Transverse colon (tissue), 4 donors: ENCODE measurements around the gene BRCA2. TPM values are rescaled to one million over a fixed set of nuclear protein-coding genes. Genes with fewer than 3 reads are reported as not detected.

ENCODE experiments used
- DNase-seq: peaks from one replicate; pipeline ENCODE4 v3.0.0-alpha.2; 2019
- H3K27ac ChIP-seq, 4 donors: fragments of 200-600 bp; sonication (generic); 2 replicates each; pipeline ENCODE4 v1.5.1; 2016 to 2018; ENCODE audit warnings: inconsistent platforms in 4 of 4
- H3K27me3 ChIP-seq: fragments of 200-600 bp; sonication (generic); 2 replicates; pipeline ENCODE4 v1.5.1; 2017; ENCODE audit warnings: inconsistent platforms
- H3K36me3 ChIP-seq, 4 donors: fragments of 200-600 bp; sonication (generic); 2 replicates each; pipeline ENCODE4 v1.5.1; 2017 to 2019; ENCODE audit warnings: inconsistent platforms in 4 of 4
- H3K4me1 ChIP-seq, 4 donors: fragments of 200-600 bp; sonication (generic); 2 replicates each; pipeline ENCODE4 v1.5.1; 2017 to 2020; ENCODE audit warnings: inconsistent platforms in 4 of 4
- H3K4me3 ChIP-seq, 4 donors: fragments of 200-600 bp; sonication (generic); 1 replicate in 1 of 4; 2 replicates in 3 of 4; pipeline versions ENCODE4 v1.5.1 to v1.6.1; 2017 to 2019; ENCODE audit warnings: inconsistent platforms in 4 of 4
- H3K9me3 ChIP-seq, 2 donors: fragments of 200-600 bp; sonication (generic); 2 replicates each; pipeline ENCODE4 v1.5.1; 2017 to 2019; ENCODE audit warnings: inconsistent platforms in 2 of 2
- CTCF ChIP-seq, 5 experiments: fragments of 200-600 bp in 3 of 5; fragments of 450-650 bp in 2 of 5; sonication (generic) in 3 of 5; IDR thresholded peaks; 1 replicate in 2 of 5; 2 replicates in 3 of 5; pipeline ENCODE4 v1.5.1; 2016 to 2017; ENCODE audit warnings: antibody characterized with exemption in 5 of 5, inconsistent platforms in 3 of 5, mild to moderate bottlenecking in 2 of 5, moderate library complexity in 1 of 5
- EP300 ChIP-seq: sonication (generic); formaldehyde crosslinking; IDR thresholded peaks from one replicate; pipeline ENCODE4 v1.6.1; 2017; ENCODE audit warnings: antibody characterized with exemption, low read depth
- POLR2A ChIP-seq: fragments of 450-650 bp; IDR thresholded peaks from one replicate; pipeline ENCODE4 v1.6.1; 2016; ENCODE audit warnings: antibody characterized with exemption, mild to moderate bottlenecking, moderate library complexity
- POLR2AphosphoS5 ChIP-seq, 3 donors: sonication (generic); formaldehyde crosslinking; IDR thresholded peaks; one replicate each; pipeline ENCODE4 v1.6.1; 2016; ENCODE audit warnings: antibody characterized with exemption in 3 of 3
- WGBS, 2 donors: methylation state at CpG; one replicate each; pipeline ENCODE4 v1.1.5; 2018; ENCODE audit warnings: low coverage in 1 of 2; 5-methylcytosine and 5-hydroxymethylcytosine counted together
- in situ Hi-C, 4 donors: fragments of 200-750 bp; cut with MboI; loops; one replicate each; pipeline versions ENCODE4 v1.15.0 to v1.15.1; 2017; ENCODE audit warnings: low sequenced_read_pairs in 3 of 4, low pct_ligation_motif_present in 1 of 4, low pct_unique_long_range_greater_than_20kb in 1 of 4
- intact Hi-C: fragments of 100-400 bp; cut with DNase I; formaldehyde crosslinking; loops from one replicate; pipeline ENCODE4 v1.15.1; 2023; ENCODE audit warnings: low total_unique reads
- total RNA-seq, 4 donors: library from RNA; depleted of rRNA; stranded (reverse); fragments of >200 nt; gene quantifications; one replicate each; pipeline ENCODE4 v1.1.0, GENCODE V29; 2016

BRCA2 gene
- total RNA-seq, 4 donors from 2014 or later: 1.6 to 4.8 (median 2.4) TPM; not detected in 1

GRCh38 chr13:32281096-32281495 is 34.2 kb upstream of the BRCA2 start:
- H3K4me1 ChIP-seq: peaks cover 0 to 11% (median 3%) of the 10 kb centered on the region in 4 donors
- WGBS, 2 donors: 56 to 80% methylated on average over 1 of the region's 1 CpG
- DNase-seq: no peak
- H3K27me3 ChIP-seq: no peaks in the 10 kb centered on the region
- in situ Hi-C loops: no loop called here
- no peak for TF ChIP-seq EP300
- no peak for TF ChIP-seq POLR2A
- no peak for TF ChIP-seq POLR2AphosphoS5 (IDR thresholded peaks at IDR 0.05)
- TF ChIP-seq CTCF (IDR thresholded peaks at IDR 0.05): no peak
- H3K36me3 ChIP-seq: peaks cover 0 to 9% (median 0%) of the 10 kb centered on the region in 4 donors
- no peak overlapping the region for H3K4me3 ChIP-seq
- intact Hi-C loops: no loop called here
- H3K9me3 ChIP-seq: no peaks in the 10 kb centered on the region
- no peak overlapping the region for H3K27ac ChIP-seq

GRCh38 chr13:32282096-32282711 is 33.1 kb upstream of the BRCA2 start:
- in situ Hi-C loops: no loop called here
- intact Hi-C loops: no loop called here
- Histone ChIP-seq H3K27ac (no peak overlapping the region), H3K27me3 (no peaks in the 10 kb centered on the region), H3K4me1 (peaks cover 0 to 11% (median 3%) of the 10 kb centered on the region in 4 donors), H3K9me3 (no peaks in the 10 kb centered on the region), H3K36me3 (peaks cover 0 to 9% (median 0%) of the 10 kb centered on the region in 4 donors), H3K4me3 (no peak overlapping the region)
- DNase-seq: no peak
- TF ChIP-seq POLR2A (no peak), EP300 (no peak), POLR2AphosphoS5 (IDR thresholded peaks at IDR 0.05) (no peak), CTCF (IDR thresholded peaks at IDR 0.05) (no peak)
- 80 to 94% methylated on average over 2 of the region's 2 CpGs for WGBS, 2 donors

GRCh38 chr13:32284927-32285632 is 30.2 kb upstream of the BRCA2 start:
- Histone ChIP-seq H3K4me3 (no peak overlapping the region), H3K9me3 (no peaks in the 10 kb centered on the region), H3K36me3 (no peaks in the 10 kb centered on the region), H3K4me1 (peaks cover 0 to 11% (median 3%) of the 10 kb centered on the region in 4 donors), H3K27me3 (no peaks in the 10 kb centered on the region), H3K27ac (peak overlapping the region; percentile 48 to 65 (median 54))
- DNase-seq: no peak
- WGBS, 2 donors: 33 to 49% methylated on average over 6 of the region's 6 CpGs
- intact Hi-C loops: no loop called here
- TF ChIP-seq EP300 (no peak), POLR2AphosphoS5 (IDR thresholded peaks at IDR 0.05) (no peak), CTCF (IDR thresholded peaks at IDR 0.05) (no peak), POLR2A (no peak)
- in situ Hi-C loops: no loop called here

- Histone ChIP-seq H3K27me3 (no peaks in the 10 kb centered on the region), H3K4me1 (peaks cover 0 to 11% (median 3%) of the 10 kb centered on the region in 4 donors), H3K9me3 (no peaks in the 10 kb centered on the region), H3K36me3 (no peaks in the 10 kb centered on the region), H3K4me3 (no peak overlapping the region), H3K27ac (peak overlapping the region; percentile 48 to 65 (median 54))
- no peak for TF ChIP-seq CTCF (IDR thresholded peaks at IDR 0.05)
- no peak for TF ChIP-seq EP300
- no peak for TF ChIP-seq POLR2AphosphoS5 (IDR thresholded peaks at IDR 0.05)
- no peak for TF ChIP-seq POLR2A
- in situ Hi-C loops: no loop called here
- intact Hi-C loops: no loop called here
- no peak for DNase-seq
- WGBS, 2 donors: 34 to 37% methylated on average over 4 of the region's 4 CpGs
Observed at GRCh38 chr13:32285633-32285965, 29.7 kb upstream of the BRCA2 start.
